HG03196 (cell line): ENCODE measurements around the gene OR11A1.

Experiments
- ATAC-seq: cut with Tn5 transposase; IDR thresholded peaks from one replicate; pipeline ENCODE4 v1.9.1; 2021; ENCODE audit not compliant: unreplicated experiment

The OR11A1 gene

GRCh38 chr6:29399525-29399924 is 57.3 kb downstream of the OR11A1 start:
- no peak for ATAC-seq

DNA sequence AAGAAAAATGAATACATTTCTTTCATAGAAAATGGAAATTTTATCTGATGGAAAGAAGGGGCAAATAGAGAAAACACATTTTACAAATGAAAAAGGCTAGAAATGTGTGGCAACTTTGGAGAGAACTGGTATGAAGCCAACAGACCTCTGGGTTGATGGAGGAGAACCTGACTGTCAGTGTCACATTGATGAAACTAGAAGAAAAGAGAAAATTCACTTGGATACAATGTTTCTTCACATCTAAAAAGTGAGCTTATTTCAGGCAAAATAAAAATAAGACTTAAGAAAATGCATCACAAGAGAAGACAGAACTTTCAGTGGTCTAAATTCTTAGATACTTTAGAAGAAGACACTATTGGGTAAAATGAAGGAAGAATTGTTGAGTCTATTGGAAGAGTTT is 61.5 kb downstream of the OR11A1 start, which contains the start of gene OR12D2:
Gene OR12D2, plus strand, starts transcription at position 301 of the 400 bp plus-strand sequence. CDS start 1,069 bp downstream, outside the sequence.
- ATAC-seq, result no peak

- no peak for ATAC-seq
Observed at GRCh38 chr6:29388533-29388932, 68.3 kb downstream of the OR11A1 start.

DNA sequence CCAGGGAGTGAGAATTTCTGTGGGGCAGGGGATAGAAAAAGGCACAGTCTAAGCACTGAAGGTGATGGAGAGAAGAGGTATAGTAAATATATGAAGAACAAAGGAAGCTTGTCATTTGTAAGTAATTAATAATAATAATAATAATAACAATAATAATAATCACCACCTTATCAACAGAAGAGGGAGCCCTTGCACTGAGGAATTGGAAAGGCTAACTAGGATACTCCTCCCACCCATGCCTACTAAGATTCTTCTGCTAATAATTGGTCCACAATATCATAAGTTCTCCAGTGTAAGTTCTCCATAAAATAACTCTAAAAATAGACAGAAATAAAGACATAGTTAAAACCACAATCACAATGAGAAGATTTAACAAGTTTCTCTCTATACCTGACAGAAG is 80.9 kb downstream of the OR11A1 start:
- no peak for ATAC-seq
